ENCODE results near the gene TAAR6.

DNA sequence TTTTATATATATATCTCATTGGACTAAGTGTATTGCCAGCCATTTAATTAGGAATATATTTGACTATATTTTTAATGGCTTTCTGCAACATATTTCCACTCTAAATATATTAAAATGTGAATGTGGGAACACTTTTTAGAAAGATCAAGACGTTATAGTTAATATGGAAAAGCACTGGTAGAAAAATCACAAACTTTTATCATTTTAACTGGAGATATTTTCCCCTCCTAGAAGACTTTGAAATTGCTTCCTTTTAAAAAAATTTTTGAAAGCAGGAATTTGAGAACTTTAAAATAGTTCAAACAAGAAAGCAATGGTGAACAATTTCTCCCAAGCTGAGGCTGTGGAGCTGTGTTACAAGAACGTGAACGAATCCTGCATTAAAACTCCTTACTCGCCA lies 32.1 kb upstream of the TAAR6 start, which contains the start of gene TAAR9:
- TF ChIP-seq, protein P1, sequence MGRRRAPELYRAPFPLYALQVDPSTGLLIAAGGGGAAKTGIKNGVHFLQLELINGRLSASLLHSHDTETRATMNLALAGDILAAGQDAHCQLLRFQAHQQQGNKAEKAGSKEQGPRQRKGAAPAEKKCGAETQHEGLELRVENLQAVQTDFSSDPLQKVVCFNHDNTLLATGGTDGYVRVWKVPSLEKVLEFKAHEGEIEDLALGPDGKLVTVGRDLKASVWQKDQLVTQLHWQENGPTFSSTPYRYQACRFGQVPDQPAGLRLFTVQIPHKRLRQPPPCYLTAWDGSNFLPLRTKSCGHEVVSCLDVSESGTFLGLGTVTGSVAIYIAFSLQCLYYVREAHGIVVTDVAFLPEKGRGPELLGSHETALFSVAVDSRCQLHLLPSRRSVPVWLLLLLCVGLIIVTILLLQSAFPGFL (CRISPR knock-in tag; IDR thresholded peaks at IDR 0.05): no peak
- TF ChIP-seq, protein P2, sequence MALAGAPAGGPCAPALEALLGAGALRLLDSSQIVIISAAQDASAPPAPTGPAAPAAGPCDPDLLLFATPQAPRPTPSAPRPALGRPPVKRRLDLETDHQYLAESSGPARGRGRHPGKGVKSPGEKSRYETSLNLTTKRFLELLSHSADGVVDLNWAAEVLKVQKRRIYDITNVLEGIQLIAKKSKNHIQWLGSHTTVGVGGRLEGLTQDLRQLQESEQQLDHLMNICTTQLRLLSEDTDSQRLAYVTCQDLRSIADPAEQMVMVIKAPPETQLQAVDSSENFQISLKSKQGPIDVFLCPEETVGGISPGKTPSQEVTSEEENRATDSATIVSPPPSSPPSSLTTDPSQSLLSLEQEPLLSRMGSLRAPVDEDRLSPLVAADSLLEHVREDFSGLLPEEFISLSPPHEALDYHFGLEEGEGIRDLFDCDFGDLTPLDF (CRISPR knock-in tag; IDR thresholded peaks at IDR 0.05): no peak
- TF ChIP-seq POLR2A (conservative IDR thresholded peaks at IDR 0.05): no peak
- TF ChIP-seq MCM5 (IDR thresholded peaks at IDR 0.05; ENCODE audit: low read depth): no peak
- TF ChIP-seq, protein P3, sequence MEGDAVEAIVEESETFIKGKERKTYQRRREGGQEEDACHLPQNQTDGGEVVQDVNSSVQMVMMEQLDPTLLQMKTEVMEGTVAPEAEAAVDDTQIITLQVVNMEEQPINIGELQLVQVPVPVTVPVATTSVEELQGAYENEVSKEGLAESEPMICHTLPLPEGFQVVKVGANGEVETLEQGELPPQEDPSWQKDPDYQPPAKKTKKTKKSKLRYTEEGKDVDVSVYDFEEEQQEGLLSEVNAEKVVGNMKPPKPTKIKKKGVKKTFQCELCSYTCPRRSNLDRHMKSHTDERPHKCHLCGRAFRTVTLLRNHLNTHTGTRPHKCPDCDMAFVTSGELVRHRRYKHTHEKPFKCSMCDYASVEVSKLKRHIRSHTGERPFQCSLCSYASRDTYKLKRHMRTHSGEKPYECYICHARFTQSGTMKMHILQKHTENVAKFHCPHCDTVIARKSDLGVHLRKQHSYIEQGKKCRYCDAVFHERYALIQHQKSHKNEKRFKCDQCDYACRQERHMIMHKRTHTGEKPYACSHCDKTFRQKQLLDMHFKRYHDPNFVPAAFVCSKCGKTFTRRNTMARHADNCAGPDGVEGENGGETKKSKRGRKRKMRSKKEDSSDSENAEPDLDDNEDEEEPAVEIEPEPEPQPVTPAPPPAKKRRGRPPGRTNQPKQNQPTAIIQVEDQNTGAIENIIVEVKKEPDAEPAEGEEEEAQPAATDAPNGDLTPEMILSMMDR (IDR thresholded peaks at IDR 0.05 in 2 of 3, conservative IDR thresholded peaks at IDR 0.05 in 1 of 3; ENCODE audit: insufficient read depth in 2 of 3, low read depth in 1 of 3, low read length in 3 of 3): no peak
- TF ChIP-seq EGR1 (conservative IDR thresholded peaks at IDR 0.05): no peak
- no peak for TF ChIP-seq IRF2 (CRISPR knock-in tag; IDR thresholded peaks at IDR 0.05)
- TF ChIP-seq CEBPB (tag; IDR thresholded peaks at IDR 0.05): no peak
- TF ChIP-seq, protein P4, sequence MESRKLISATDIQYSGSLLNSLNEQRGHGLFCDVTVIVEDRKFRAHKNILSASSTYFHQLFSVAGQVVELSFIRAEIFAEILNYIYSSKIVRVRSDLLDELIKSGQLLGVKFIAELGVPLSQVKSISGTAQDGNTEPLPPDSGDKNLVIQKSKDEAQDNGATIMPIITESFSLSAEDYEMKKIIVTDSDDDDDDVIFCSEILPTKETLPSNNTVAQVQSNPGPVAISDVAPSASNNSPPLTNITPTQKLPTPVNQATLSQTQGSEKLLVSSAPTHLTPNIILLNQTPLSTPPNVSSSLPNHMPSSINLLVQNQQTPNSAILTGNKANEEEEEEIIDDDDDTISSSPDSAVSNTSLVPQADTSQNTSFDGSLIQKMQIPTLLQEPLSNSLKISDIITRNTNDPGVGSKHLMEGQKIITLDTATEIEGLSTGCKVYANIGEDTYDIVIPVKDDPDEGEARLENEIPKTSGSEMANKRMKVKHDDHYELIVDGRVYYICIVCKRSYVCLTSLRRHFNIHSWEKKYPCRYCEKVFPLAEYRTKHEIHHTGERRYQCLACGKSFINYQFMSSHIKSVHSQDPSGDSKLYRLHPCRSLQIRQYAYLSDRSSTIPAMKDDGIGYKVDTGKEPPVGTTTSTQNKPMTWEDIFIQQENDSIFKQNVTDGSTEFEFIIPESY (CRISPR knock-in tag; IDR thresholded peaks at IDR 0.05): no peak
- TF ChIP-seq KHSRP (IDR thresholded peaks at IDR 0.05): no peak
